Measurements from ENCODE around the gene ADCY2.

Gene ADCY2

DNA sequence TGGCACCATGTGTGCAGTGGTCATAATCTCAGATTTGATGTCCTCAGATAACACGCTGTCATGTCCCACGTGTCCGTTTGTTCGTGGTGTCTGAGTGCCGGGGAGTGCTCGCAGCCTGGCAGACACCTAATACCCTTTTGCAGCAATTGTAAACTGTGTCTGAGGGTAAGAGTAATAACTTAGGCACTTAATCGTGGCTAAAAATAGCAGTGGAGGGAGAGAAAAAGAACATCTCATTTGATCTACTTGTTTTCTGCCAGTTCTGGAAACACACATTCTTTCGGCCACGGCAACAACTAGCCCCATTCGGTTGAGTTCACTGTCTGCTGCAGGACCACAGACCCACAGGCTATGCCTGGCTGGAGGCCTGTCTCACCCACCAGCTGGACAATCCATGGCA lies 16.5 kb downstream of the ADCY2 start:
- in situ Hi-C loops (cut with HindIII; ENCODE audit: low pct_ligation_motif_present, low sequenced_read_pairs), result no loop called here
- Histone ChIP-seq H3K4me3 (ENCODE audit: low read depth, low read length) (no peak overlapping the region), H3K36me3 (replicated peaks) (no peaks in the 10 kb centered on the region), H3K27ac (no peak overlapping the region), H3K27me3 (replicated peaks) (no peaks in the 10 kb centered on the region)
- no peak for TF ChIP-seq CTCF (IDR thresholded peaks at IDR 0.05; ENCODE audit: low read depth, low read length, missing control alignments)
- no peak for DNase-seq

- Histone ChIP-seq H3K27ac (no peak overlapping the region), H3K27me3 (replicated peaks) (no peaks in the 10 kb centered on the region), H3K36me3 (replicated peaks) (no peaks in the 10 kb centered on the region), H3K4me3 (ENCODE audit: low read depth, low read length) (no peak overlapping the region)
- TF ChIP-seq CTCF (IDR thresholded peaks at IDR 0.05; ENCODE audit: low read depth, low read length, missing control alignments), result no peak
- no peak for DNase-seq
- in situ Hi-C loops (cut with HindIII; ENCODE audit: low pct_ligation_motif_present, low sequenced_read_pairs), result no loop called here
Measured at GRCh38 chr5:7415123-7415522, 19.2 kb downstream of the ADCY2 start.

DNA sequence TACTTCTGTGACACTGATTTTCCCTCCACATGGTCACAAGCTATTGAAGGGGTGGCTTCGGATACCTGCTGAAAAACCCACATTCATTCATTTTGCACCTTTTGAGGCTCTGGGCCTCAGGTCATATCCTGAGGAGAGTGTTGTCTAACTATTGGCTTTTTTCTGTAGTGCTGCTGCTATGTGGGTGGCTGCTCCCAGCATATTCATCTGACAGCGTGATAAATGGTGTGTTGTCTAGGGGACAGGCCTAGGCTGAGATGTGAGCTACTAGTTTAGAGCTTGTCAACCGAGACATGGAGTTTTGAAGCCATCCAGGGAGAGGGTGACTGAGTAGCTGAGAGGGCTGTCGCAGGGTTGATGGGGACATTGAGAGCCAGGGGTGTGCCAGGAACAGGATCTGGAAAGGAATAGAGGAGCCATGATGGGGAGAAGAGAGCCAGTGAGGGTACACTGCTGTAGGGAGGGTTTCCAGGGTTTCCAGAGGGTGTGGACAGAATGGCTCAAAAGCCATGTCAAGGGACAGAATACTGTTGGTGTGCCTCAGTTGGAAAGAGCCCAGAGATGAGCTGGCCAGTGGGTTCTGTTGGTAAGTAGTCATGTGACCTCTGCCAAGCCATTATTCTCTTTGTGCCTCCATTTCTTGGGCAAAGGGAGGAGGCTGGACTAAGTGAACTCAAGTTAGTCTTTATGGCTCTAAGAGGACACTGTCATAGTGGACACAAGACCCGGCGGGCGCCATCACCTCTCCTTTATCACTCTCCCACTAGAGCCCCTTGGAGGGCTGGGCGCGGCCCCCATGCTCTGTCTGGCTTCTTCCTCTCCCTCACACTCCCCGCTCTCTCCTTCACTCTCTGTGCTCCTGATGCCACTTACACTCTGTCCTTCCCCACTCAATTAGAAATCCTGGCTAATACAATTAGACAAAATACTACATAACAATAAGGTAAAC lies 19.9 kb downstream of the ADCY2 start:
- TF ChIP-seq CTCF (IDR thresholded peaks at IDR 0.05; ENCODE audit: low read depth, low read length, missing control alignments), result no peak
- in situ Hi-C loops (cut with HindIII; ENCODE audit: low pct_ligation_motif_present, low sequenced_read_pairs), result no loop called here

GRCh38 chr5:7418276-7418675 lies 22.3 kb downstream of the ADCY2 start:
- DNase-seq, result no peak
- no peak for TF ChIP-seq CTCF (IDR thresholded peaks at IDR 0.05; ENCODE audit: low read depth, low read length, missing control alignments)
- in situ Hi-C loops (cut with HindIII; ENCODE audit: low pct_ligation_motif_present, low sequenced_read_pairs), result no loop called here

More for the DNA sequence above, 19.9 kb downstream of the ADCY2 start:
- Histone ChIP-seq H3K4me3 (ENCODE audit: low read depth, low read length) (no peak overlapping the region), H3K27me3 (replicated peaks) (no peaks in the 10 kb centered on the region), H3K36me3 (replicated peaks) (no peaks in the 10 kb centered on the region), H3K27ac (no peak overlapping the region)
- DNase-seq, result no peak

GRCh38 chr5:7419367-7419766 lies 23.4 kb downstream of the ADCY2 start:
- in situ Hi-C loops (cut with HindIII; ENCODE audit: low pct_ligation_motif_present, low sequenced_read_pairs), result no loop called here
- TF ChIP-seq CTCF (IDR thresholded peaks at IDR 0.05; ENCODE audit: low read depth, low read length, missing control alignments), result no peak
- DNase-seq, result no peak
- Histone ChIP-seq H3K27me3 (replicated peaks) (no peaks in the 10 kb centered on the region), H3K27ac (no peak overlapping the region), H3K36me3 (replicated peaks) (no peaks in the 10 kb centered on the region), H3K4me3 (ENCODE audit: low read depth, low read length) (no peak overlapping the region)

More at GRCh38 chr5:7418276-7418675, 22.3 kb downstream of the ADCY2 start:
- Histone ChIP-seq H3K27me3 (replicated peaks) (no peaks in the 10 kb centered on the region), H3K4me3 (ENCODE audit: low read depth, low read length) (no peak overlapping the region), H3K27ac (no peak overlapping the region), H3K36me3 (replicated peaks) (no peaks in the 10 kb centered on the region)

All from brain microvascular endothelial cell (primary cell).